NK-92 treated with Interleukin-12 subunit alpha and Interleukin-12 subunit beta, amount 100 ng/mL, for 24 hours (cell line): Measurements from ENCODE around the gene FAM81A.
"Not testable (repeated sequence)": the region's sequence is repeated elsewhere in the genome, so short reads cannot be mapped to it uniquely, and the experiment has no call there.

ENCODE experiments used
- DNase-seq: peaks from one replicate; lab custom pipeline; 2025; lab: John Stamatoyannopoulos, UW

Gene FAM81A

GRCh38 chr15:59437817-59438624 lies at the start of gene FAM81A:
TSS of gene FAM81A (plus strand) at chr15:59438186. CDS start at chr15:59458627, 20,441 bp downstream.
- DNase-seq: no peak

DNA sequence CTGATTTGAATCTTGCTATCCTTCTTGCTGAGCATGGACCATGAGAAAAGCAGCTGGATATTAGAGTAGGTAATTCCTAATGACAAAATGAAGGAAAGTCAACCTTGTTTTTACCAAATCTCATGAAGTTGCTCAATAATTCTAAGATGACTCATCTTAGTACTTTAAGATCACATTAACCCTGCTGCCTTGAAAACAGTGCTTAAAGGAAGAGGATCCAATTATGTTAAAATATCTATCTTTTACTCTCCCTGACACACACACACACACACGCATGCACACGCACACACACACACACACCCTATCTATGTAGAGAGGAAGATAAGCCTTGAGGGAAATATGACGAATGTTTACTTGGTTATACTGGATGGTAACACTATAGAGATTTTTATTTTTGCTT lies 49.3 kb upstream of the FAM81A start:
- DNase-seq: no peak

GRCh38 chr15:59392299-59392698 lies 45.7 kb upstream of the FAM81A start:
- no peak for DNase-seq

- no peak for DNase-seq
These were observed 43.8 kb upstream of the FAM81A start for GRCh38 chr15:59394166-59394661.

- no peak for DNase-seq
These were observed 41.8 kb upstream of the FAM81A start for GRCh38 chr15:59396211-59396610.

GRCh38 chr15:59396679-59397078 lies 41.3 kb upstream of the FAM81A start:
- no peak for DNase-seq

GRCh38 chr15:59398220-59398619 lies 39.8 kb upstream of the FAM81A start:
- DNase-seq: no peak

GRCh38 chr15:59399465-59400102 lies 38.4 kb upstream of the FAM81A start:
- DNase-seq: no peak

- no peak for DNase-seq
These were observed 37.7 kb upstream of the FAM81A start for GRCh38 chr15:59400103-59400813.

DNA sequence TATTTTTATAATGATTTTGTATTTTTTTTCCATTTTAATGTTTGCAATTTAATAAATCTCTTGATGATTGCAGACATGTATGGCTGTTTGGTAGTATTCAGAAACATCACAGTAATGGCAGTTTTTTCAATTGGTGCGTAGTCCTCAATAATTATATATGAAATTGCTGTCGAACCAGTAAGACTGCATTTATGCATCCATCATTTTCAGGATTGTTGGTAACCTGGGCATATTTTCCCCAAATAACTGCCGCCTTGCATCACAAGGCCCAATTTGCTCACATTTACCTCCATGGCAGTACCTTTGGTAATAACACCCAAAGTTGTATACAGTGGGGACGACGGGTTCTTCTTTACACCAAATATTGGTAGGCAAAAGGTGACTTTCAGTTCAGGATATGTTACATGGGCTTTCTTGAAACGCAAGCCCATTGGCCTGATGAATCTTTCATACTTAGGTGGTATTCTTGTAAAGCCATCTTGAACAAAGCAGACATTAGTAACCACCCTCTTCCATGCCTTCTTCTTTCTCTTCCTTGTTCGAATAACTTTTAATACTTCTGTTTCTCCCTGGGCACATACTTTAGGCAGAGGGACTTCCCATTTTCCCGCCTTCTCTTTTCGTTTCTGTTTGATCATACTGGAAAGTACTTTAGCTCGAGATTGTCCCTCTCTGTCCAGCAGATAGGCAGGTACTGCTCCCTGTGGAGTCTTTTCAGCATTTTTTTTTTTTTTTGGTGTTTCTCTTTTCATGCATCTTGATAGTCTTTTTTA lies 36.7 kb upstream of the FAM81A start:
- not testable (repeated sequence) for DNase-seq

DNA sequence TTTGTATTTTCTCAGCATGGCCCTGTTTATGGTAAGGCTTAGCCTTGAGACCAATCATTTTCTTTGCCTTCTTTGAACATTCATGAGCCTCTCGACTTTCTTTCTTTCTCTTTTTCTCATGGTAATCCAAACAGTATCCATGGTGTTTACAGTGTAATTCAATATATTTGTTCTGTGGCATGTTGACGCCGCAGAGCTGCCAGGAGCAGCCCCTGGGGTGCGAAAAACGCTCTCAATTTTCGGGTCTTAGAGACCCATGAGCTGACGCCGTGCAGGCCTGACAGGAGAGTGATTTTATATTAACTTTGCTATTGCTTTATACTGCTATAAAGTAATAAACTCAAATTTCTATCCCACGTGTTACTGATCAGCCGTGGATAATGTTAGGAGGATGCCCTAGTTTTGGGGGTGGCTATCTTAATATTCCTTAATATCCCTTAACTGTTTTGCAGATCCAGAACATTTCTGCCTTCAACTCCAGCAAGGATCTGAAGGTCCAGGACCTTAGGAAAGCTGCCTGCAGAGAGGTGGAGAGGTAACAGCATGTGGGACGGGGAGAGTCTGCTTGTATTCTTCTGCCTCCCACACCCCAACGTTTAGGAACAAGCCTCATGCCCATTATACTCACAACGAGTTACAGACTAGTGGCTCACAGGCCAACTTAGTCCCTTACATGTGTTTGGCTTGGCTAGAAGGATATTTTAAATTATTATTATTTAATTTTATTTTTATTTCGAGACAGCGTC lies 36.0 kb upstream of the FAM81A start:
- DNase-seq: no peak

DNA sequence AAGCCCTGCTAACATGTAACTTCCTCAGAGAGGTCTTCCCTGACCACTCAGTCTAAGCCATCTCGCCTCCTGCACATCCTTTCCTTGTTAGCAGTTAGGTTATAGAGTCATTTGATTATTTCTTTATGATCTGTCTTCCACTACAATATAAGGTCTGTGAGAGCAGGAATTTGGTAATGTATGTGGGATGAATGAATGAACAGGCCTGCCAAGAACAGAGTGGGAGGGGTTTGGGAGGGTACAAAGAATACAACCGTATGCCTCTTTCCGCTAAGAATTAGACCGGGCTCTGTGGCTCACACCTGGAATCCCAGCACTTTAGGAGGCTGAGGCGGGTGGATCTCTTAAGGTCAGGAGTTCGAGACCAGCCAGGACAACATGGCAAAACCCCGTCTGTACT lies 32.9 kb upstream of the FAM81A start:
- no peak for DNase-seq

GRCh38 chr15:59406446-59406845 lies 31.5 kb upstream of the FAM81A start:
- no peak for DNase-seq

DNA sequence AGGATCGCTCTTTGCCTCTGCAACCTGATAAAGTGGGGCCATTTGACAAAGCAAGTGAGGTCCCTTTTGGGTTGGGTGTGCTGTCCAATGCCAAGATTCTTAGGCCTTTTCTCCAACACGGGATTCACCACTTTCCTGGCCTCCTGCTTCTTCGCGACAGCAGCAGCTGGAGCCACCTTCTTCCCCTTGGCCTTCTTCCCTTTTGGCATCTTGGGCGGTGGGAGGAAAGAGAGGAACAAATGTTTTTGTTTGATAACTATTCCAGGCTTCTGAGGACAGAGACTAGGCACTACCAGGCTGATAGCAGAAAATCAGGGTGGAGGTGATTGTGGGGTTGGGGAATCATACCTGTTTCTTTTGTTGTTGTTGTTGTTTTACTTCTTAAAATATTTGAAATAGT lies 30.0 kb upstream of the FAM81A start:
- no peak for DNase-seq

GRCh38 chr15:59410391-59410896 lies 27.5 kb upstream of the FAM81A start:
- DNase-seq: no peak

GRCh38 chr15:59413577-59413976 lies 24.4 kb upstream of the FAM81A start:
- no peak for DNase-seq

- no peak for DNase-seq
These were observed 21.2 kb upstream of the FAM81A start for GRCh38 chr15:59416816-59417215.

DNA sequence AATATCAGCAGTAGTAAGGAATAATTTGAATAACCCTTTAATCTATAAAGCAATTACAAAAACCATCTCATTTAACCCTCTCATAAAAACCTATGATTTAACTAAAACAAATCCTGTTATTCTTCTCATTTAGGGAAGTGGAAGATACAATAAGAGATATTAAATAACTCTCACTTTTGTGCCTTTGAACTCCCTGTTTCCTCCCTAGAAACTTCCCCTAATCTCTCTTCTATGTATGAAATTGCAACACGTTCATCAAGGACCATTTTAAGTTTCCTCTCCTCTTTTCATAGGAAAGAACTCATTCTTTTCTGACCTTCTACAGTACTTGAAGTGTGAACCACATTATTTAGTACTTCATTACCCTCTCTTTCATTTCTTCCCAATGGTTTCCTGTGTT lies 18.8 kb upstream of the FAM81A start:
- DNase-seq: no peak

DNA sequence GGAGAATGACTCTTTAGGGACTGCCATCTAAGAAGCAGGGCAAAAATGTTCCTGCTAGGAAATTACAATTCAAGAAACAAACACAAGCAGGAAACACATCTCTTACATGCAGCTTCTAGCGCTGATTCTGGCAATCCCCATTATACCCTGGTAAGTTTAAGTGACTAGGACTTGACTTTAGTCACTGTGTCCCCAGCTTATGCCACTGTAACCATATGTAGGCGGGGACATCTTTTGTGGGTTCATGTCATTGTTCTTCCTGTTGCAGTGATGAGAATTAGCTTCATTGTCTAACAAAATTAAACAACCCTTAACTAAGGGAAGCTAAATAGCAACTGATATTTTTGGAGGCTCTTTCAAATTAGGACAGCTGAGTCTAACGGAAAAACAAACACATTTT lies 17.9 kb upstream of the FAM81A start:
- no peak for DNase-seq

GRCh38 chr15:59420986-59421618 lies 16.9 kb upstream of the FAM81A start:
- DNase-seq: no peak

GRCh38 chr15:59424616-59425015 lies 13.4 kb upstream of the FAM81A start:
- DNase-seq: no peak
